WI38 (cell line): ENCODE measurements around the gene COMMD10.
A peak's percentile ranks its signal among the peaks of the same experiment; 100 is the strongest.

Experiments used
- H3K4me3 ChIP-seq: 2 replicates; pipeline ENCODE4 v1.5.1; 2011; ENCODE audit warnings: low read depth, mild to moderate bottlenecking, control low read depth, low read length
- TF ChIP-seq, protein P1 (sequence below): IDR thresholded peaks from 2 replicates; pipeline ENCODE4 v1.5.1; 2012; ENCODE audit warnings: low read depth, mild to moderate bottlenecking, control low read depth, low read length

The COMMD10 gene

DNA sequence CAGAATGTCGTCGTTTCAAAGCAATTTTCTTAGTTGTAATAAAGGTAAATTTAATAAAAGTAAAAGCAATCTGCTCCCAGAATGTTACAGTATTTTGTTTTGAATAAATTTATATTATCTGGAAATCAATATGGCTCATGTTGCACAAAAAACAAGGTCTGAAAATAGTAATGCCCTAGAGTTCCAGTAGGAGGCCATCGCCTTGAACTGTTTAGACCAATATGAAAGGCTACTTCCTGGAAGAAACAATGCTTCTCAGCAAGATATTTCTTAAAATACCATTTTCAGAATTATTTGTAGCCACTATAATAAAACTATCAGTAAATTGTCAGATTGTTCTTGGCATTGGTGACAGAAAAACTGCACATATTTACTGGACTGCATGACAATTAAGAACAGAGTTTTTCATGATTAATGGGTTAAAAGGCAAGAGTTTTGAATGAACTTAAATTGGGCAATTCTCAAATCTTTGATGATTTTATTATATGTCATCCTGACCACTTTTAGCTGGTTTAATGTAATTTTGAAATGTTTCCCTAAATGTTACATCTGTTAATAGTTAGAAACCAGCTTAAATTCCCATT is 153.2 kb downstream of the COMMD10 start:
- H3K4me3 ChIP-seq, result no peak overlapping the region
- TF ChIP-seq, protein P1, sequence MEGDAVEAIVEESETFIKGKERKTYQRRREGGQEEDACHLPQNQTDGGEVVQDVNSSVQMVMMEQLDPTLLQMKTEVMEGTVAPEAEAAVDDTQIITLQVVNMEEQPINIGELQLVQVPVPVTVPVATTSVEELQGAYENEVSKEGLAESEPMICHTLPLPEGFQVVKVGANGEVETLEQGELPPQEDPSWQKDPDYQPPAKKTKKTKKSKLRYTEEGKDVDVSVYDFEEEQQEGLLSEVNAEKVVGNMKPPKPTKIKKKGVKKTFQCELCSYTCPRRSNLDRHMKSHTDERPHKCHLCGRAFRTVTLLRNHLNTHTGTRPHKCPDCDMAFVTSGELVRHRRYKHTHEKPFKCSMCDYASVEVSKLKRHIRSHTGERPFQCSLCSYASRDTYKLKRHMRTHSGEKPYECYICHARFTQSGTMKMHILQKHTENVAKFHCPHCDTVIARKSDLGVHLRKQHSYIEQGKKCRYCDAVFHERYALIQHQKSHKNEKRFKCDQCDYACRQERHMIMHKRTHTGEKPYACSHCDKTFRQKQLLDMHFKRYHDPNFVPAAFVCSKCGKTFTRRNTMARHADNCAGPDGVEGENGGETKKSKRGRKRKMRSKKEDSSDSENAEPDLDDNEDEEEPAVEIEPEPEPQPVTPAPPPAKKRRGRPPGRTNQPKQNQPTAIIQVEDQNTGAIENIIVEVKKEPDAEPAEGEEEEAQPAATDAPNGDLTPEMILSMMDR, result peak; percentile 9; the same call in 1 of the 2 replicates

DNA sequence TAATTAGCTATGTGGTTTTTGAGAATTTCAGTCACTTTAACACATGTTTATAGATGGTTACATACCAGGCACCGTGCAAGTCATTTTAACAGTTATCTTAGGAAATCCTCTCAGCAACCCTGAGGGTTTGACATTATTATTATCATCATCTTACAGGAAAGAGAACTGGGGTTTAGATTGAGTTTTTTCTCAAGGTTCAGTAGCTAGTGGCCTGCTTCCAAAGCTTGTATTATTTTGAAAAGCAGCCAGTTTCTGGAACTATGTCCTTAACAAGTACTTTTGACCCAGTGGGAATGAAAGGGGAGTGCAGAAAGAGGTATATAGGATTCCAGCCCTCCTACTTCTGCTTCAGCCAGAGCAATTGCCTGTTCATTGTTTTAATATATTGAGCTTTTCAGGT is 157.5 kb downstream of the COMMD10 start:
- TF ChIP-seq, protein P1, result no peak
- H3K4me3 ChIP-seq, result no peak overlapping the region

DNA sequence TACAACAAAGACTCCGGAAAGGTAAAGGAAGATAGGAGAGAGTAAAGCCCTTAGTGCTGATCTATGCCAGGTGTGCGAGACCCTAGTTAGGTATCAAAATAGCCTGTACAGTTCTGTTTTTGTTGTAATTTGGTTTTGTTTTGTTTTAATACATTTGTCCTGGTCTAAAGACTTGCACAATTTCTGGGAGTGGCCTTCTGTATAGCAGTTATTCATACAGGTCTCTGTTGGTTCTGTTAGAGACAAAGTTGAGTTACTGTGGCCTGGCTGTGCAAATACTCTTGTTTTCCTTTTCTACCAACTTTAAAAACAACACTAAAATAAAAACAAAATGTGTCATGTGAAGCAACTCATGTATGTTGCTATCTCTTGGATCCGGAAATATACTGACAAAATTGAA is 163.6 kb downstream of the COMMD10 start:
- no peak overlapping the region for H3K4me3 ChIP-seq
- TF ChIP-seq, protein P1, result no peak

DNA sequence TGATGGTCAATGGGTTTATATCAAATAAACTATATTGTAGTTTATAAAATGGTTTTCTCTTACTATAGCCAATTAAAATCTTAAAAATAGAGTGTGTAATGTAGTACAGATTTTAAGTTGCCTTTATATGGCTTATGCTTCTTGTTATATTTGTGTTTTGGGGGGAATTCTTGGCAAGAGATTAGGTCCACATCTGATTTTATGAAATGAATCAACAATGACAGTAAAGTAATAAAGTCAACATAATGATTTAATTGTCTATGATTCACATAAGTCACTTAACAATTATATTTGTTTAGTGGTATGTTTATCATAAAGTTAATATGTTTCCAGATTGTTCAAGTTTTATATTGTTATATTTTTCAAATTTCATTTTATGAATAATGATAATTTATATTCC is 164.8 kb downstream of the COMMD10 start:
- TF ChIP-seq, protein P1, result no peak
- H3K4me3 ChIP-seq, result no peak overlapping the region

DNA sequence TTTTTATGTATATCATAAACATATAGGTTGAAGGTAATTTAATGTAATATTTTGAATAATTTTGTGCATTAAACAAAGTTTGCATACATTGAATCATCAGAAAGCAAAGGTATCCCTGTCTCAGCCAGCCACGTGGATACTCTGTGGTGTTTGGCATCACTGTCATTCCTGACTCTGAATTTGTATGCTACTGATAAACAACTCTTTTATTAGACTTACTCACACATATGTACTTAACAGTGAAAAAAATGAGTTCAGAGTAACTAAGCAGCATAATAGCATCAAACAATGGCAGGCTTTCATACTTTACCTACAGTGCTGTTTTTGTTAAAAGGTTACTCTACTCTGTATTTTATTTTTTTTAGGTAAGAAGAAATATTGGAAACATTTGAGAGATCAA is 171.9 kb downstream of the COMMD10 start:
- H3K4me3 ChIP-seq, result no peak overlapping the region
- TF ChIP-seq, protein P1, result no peak

DNA sequence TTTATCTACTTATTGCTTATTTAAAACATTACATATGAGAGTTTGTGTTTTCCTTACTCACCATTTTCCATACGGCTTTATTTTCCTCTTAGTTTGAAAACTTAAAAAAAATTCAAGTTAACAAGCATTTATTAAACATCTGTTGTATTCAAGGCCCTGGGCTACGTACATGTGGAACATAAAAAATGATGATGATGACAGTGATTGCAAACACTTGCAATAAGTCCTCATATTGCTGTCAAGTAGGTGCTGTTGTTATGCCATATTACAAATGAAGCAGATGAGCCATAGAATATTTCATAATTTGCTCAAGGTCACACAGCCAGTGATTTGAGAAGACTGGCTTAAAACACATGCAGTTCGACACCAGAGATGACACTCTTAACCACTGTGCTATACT is 180.6 kb downstream of the COMMD10 start:
- H3K4me3 ChIP-seq, result no peak overlapping the region
- TF ChIP-seq, protein P1, result no peak

DNA sequence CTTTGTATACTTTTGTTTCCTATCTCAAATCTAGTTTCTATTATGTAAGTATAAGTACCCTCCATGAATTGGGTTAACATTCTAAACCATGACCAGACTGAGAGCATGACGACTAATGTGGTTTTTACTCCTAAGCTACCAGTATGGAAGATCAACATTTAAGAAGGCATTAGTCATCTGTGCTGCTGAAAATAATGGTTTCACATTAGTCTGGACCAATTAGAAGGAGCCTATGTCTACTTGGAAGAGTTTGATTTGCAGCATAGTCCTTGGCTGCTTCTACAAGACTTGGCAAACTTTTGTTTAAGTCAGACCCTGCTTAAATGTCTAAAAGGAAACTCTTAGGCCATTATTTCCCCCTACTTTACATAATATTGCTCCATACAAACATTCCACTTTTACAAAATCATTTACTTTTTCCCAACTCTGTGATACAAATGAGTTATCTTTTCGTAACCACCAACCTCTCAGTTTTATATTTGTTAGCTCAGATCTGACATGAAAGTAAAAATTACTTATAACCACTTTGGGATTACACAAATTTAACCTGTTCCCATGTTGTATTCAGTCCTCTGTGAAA is 186.7 kb downstream of the COMMD10 start:
- TF ChIP-seq, protein P1, result no peak
- H3K4me3 ChIP-seq, result no peak overlapping the region
